Upper lobe of left lung (tissue), 4 donors: Measurements from ENCODE around the gene DCLRE1C.

Experiments used
- CTCF ChIP-seq, 6 experiments: fragments of 450-650 bp in 4 of 6; fragments of 200-600 bp in 2 of 6; sonication (generic) in 2 of 6; IDR thresholded peaks; one replicate each; pipeline ENCODE4 v1.5.1; 2016 to 2019; ENCODE audit warnings: antibody characterized with exemption in 6 of 6
- POLR2AphosphoS5 ChIP-seq, 2 donors: sonication (generic); formaldehyde crosslinking; IDR thresholded peaks; one replicate each; pipeline ENCODE4 v1.5.1; 2017; ENCODE audit warnings: antibody characterized with exemption in 2 of 2

- TF ChIP-seq CTCF (IDR thresholded peaks at IDR 0.05) (peak; percentile 9 to 49 (median 26)), POLR2AphosphoS5 (IDR thresholded peaks at IDR 0.05) (no peak)
Observed at GRCh38 chr10:14971867-14972448, 18.1 kb upstream of the DCLRE1C start.
